ENCODE measurements around the gene H1-8.

GRCh38 chr3:129598000-129598381 lies 55.0 kb downstream of the H1-8 start:
- TF ChIP-seq POLR2A (IDR thresholded peaks at IDR 0.05) (no peak), CTCF (IDR thresholded peaks at IDR 0.05) (no peak)

Measured in heart left ventricle (tissue), 13 donors.